ENCODE results near the gene SCMH1. TPM values are rescaled to one million over a fixed set of nuclear protein-coding genes. Genes with fewer than 3 reads are reported as not detected.

The SCMH1 gene
- total RNA-seq, 1 donor from 2014 or later: 36.7 TPM

- H3K27ac Mint-ChIP-seq: no peak overlapping the region
- no peak for DNase-seq (ENCODE audit: extremely low spot score, unreplicated experiment)
- no peak overlapping the region for H3K4me3 Mint-ChIP-seq
- no peaks in the 10 kb centered on the region for H3K27me3 Mint-ChIP-seq
- no peak for TF ChIP-seq CTCF (conservative IDR thresholded peaks at IDR 0.05)
- peaks cover 31% of the 10 kb centered on the region for H3K36me3 Mint-ChIP-seq
- peaks cover 5% of the 10 kb centered on the region for H3K9me3 Mint-ChIP-seq
- no peaks in the 10 kb centered on the region for H3K4me1 Mint-ChIP-seq (ENCODE audit: unreplicated experiment)
These were observed 72.3 kb downstream of the SCMH1 start for GRCh38 chr1:41169799-41170180.

- Mint-ChIP-seq H3K9me3 (peaks cover 5% of the 10 kb centered on the region), H3K4me1 (ENCODE audit: unreplicated experiment) (no peaks in the 10 kb centered on the region), H3K4me3 (no peak overlapping the region), H3K36me3 (peaks cover 31% of the 10 kb centered on the region), H3K27me3 (no peaks in the 10 kb centered on the region), H3K27ac (no peak overlapping the region)
- no peak for DNase-seq (ENCODE audit: extremely low spot score, unreplicated experiment)
- no peak for TF ChIP-seq CTCF (conservative IDR thresholded peaks at IDR 0.05)
These were observed 72.9 kb downstream of the SCMH1 start for GRCh38 chr1:41169066-41169798.

DNA sequence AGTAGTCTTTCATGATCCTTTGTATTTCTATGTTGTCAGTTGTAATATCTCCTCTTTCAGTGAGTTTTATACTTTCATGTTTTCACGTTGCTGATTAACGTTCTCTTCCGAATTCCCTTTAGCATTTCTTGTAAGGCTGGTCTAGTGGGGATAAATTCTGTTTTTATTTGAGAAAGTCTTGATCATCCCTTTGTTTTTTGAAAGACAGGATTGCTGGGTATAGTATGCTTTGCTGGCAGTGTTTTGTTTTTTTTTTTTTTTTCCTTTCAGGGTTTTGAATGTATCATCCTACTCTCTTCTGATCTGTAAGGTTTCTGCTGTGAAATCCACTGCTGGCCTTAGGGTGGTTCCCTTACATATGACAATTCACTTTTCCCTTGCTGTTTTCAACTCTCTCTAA lies 74.4 kb downstream of the SCMH1 start:
- TF ChIP-seq CTCF (conservative IDR thresholded peaks at IDR 0.05): no peak
- H3K27me3 Mint-ChIP-seq: no peaks in the 10 kb centered on the region
- no peak for DNase-seq (ENCODE audit: extremely low spot score, unreplicated experiment)
- peaks cover 26% of the 10 kb centered on the region for H3K36me3 Mint-ChIP-seq
- H3K27ac Mint-ChIP-seq: no peak overlapping the region
- H3K4me1 Mint-ChIP-seq (ENCODE audit: unreplicated experiment): no peaks in the 10 kb centered on the region
- H3K4me3 Mint-ChIP-seq: no peak overlapping the region
- H3K9me3 Mint-ChIP-seq: peaks cover 5% of the 10 kb centered on the region

DNA sequence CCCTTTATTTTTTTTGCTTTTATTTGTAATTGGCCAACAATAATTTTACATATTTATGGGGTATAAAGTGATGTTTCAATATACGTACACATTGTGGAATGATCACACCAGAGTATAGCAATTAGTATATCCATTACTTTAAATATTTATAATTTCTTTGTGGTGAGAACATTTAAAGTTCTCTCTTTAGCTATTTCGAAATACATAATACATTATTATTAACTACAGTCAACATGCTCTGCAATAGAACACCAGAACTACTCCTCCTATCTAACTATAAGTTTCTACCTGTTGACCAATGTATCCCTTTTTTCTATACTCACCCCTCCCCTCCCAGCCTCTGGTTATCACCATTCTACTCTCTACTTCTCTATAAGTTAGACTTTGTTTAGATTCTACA lies 77.4 kb downstream of the SCMH1 start:
- peaks cover 5% of the 10 kb centered on the region for H3K9me3 Mint-ChIP-seq
- H3K27ac Mint-ChIP-seq: no peak overlapping the region
- H3K36me3 Mint-ChIP-seq: peaks cover 14% of the 10 kb centered on the region
- no peak overlapping the region for H3K4me3 Mint-ChIP-seq
- no peaks in the 10 kb centered on the region for H3K27me3 Mint-ChIP-seq
- TF ChIP-seq CTCF (conservative IDR thresholded peaks at IDR 0.05): no peak
- H3K4me1 Mint-ChIP-seq (ENCODE audit: unreplicated experiment): no peaks in the 10 kb centered on the region
- DNase-seq (ENCODE audit: extremely low spot score, unreplicated experiment): no peak

GRCh38 chr1:41162441-41162840 lies 79.7 kb downstream of the SCMH1 start:
- Mint-ChIP-seq H3K36me3 (peaks cover 1% of the 10 kb centered on the region), H3K27ac (no peak overlapping the region), H3K9me3 (no peaks in the 10 kb centered on the region), H3K4me3 (no peak overlapping the region), H3K27me3 (no peaks in the 10 kb centered on the region), H3K4me1 (ENCODE audit: unreplicated experiment) (no peaks in the 10 kb centered on the region)
- no peak for TF ChIP-seq CTCF (conservative IDR thresholded peaks at IDR 0.05)
- no peak for DNase-seq (ENCODE audit: extremely low spot score, unreplicated experiment)

Measured in type B pancreatic cell (in vitro differentiated cells).